HG03108 (cell line): ENCODE data around the gene ATG9B.
A peak's percentile ranks its signal among the peaks of the same experiment; 100 is the strongest.
"Not testable (repeated sequence)": the region's sequence is repeated elsewhere in the genome, so short reads cannot be mapped to it uniquely, and the experiment has no call there.

Source experiments
- ATAC-seq: cut with Tn5 transposase; IDR thresholded peaks from one replicate; pipeline ENCODE4 v1.9.1; 2021; ENCODE audit warnings: moderate library complexity; ENCODE audit not compliant: unreplicated experiment

The ATG9B gene

DNA sequence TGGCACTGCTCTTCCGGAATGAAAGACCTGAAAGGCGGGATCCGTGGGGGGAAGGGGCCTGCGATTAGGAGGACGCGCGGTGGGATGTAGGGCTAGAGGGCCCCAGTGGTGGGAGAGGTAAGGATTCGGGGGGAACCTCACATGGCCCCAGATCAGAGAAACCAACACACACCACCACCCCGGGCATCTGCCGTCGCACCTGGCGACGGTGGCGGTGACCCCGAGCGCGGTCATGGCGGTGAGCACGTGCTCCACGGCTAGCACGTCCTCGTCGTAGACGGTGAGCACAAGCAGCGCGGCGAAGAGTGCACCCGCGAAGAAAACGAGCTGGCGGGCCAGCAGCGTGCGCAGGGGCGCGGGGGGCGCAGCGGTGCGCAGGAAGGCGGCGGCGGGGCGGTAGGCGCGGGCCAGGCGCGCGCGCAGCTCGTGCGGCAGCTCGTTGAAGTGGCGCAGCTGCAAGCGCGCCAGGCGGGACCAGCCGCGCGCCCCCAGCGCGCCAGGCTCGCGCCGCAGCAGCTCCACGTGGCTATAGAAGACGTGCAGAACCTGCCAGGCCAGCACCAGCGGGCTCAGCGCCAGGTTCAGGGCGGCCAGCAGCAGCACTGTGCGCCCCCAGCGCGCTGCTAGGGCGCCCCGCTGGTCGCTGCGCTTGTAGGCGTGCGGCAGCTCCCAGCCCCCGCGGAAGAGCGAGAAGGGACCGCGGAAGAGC is 5.7 kb downstream of the ATG9B start:
- ATAC-seq = no peak

- ATAC-seq = peak; percentile 51
Measured at GRCh38 chr7:151017953-151018420, 6.3 kb downstream of the ATG9B start.

GRCh38 chr7:151017370-151017952 is 6.8 kb downstream of the ATG9B start:
- no peak for ATAC-seq

DNA sequence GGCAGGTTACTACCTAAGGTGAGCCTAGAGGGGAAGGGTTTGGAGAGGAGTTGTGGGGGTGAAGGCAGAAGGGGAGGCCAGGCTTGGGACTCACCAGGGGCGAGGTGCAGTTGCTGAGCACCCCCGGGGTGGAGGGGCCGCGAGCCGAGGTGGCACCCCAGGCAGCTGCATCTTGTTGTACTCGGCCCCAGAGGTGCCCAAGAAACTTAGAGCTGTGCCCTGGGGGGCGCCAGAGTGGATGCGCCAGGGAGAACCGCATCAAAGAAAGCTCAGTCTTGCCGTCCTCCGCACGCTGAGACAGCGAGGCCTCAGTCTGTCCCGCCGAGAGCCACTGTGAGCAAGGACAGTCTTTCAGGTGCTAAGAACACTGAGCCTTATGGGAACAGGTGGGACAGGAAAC is 7.4 kb downstream of the ATG9B start:
- no peak for ATAC-seq

DNA sequence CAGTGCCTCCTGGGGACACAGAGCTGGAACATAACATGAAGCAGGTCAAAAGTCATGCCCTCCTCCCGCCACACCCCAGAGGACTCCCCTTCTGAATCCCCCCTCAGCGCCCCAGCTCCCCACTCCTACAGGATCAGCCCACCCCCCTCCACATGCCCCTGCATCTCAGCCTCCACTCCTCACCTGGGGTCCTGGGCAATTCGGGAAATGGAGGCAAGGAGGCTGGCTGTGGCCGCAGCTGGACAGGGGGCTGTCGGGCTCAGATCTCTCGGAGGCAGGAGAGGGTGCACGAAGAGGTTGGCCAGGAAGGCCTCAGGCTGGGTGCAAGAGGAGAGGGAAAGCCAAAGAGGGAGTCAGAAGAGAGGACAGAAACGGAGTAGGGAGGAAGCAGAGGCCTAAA is 7.8 kb downstream of the ATG9B start:
- no peak for ATAC-seq

DNA sequence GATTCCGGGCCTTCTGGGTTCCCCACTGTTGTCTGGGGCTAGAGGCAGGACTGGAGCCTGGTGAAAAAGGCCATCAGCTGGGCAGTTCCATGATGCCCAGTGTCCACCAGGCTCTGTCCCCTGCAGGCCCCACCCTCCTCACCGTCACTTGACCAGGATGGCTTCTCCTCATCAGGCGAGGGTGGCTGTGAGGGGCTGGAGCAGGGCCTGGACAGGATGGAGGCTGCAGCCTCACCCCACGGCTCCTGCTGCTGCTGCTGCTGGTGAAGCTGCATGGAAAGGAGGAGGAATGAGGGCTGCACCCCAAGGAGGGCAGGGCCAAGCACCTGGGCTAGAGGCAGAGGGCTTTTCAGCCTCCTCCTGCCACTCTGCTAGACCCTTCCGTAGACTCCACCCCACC is 8.3 kb downstream of the ATG9B start:
- no peak for ATAC-seq

- no peak for ATAC-seq
Measured at GRCh38 chr7:151014950-151015349, 9.3 kb downstream of the ATG9B start.

- ATAC-seq = no peak
Measured at GRCh38 chr7:151013733-151014497, 10.4 kb downstream of the ATG9B start.

DNA sequence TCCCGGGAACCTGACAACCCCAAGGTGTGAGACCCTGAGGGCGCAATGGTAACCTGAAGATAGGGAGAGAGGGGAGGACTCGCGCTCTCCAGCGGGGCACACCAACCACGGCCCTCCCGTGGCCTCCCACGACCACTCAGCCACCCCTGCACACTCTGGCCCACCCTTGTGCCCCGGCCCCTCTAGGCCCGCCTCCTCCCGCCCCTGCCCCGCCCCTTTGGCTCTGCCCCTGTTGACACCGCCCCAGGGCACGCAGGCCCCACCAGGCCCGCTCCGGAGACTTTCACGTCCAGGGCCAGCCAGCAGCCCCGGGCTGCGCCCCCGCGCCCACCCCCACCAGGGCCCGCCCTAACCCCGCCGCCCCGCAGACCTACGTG is 10.9 kb downstream of the ATG9B start:
- ATAC-seq = no peak

- ATAC-seq = no peak
Measured at GRCh38 chr7:151012911-151013347, 11.4 kb downstream of the ATG9B start.

DNA sequence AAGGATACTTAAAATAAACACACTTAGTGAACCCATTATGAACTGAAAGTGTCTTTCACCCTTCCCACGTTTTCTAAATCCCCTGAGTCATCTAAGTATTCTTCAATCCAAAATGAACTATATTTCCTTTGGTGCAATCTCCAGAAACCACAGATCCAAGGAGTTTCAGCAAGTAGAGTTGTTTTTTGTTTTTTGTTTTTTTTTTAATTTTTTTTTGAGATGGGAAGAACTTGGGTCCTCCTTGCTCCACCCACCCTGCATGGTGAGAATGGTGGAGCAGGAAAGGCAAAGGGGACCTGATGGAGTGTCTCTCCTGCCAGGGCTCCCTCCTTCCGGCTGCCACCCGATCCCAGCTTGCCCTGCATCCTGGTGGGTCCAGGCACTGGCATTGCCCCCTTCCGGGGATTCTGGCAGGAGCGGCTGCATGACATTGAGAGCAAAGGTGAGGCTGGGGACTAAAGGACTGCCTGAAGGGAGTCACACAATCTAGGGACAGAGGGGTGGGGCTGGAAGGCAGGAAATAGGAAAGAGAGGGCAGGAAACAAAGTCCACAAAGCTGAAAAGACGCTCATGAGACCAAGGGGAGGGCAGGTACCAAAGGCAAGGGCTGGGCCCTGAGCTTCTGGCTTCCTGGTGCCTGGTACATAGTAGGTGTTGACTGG is 12.1 kb downstream of the ATG9B start:
- ATAC-seq = no peak

- ATAC-seq = not testable (repeated sequence)
Measured at GRCh38 chr7:151011616-151012015, 12.7 kb downstream of the ATG9B start.

GRCh38 chr7:151011097-151011409 is 13.2 kb downstream of the ATG9B start:
- ATAC-seq = no peak

DNA sequence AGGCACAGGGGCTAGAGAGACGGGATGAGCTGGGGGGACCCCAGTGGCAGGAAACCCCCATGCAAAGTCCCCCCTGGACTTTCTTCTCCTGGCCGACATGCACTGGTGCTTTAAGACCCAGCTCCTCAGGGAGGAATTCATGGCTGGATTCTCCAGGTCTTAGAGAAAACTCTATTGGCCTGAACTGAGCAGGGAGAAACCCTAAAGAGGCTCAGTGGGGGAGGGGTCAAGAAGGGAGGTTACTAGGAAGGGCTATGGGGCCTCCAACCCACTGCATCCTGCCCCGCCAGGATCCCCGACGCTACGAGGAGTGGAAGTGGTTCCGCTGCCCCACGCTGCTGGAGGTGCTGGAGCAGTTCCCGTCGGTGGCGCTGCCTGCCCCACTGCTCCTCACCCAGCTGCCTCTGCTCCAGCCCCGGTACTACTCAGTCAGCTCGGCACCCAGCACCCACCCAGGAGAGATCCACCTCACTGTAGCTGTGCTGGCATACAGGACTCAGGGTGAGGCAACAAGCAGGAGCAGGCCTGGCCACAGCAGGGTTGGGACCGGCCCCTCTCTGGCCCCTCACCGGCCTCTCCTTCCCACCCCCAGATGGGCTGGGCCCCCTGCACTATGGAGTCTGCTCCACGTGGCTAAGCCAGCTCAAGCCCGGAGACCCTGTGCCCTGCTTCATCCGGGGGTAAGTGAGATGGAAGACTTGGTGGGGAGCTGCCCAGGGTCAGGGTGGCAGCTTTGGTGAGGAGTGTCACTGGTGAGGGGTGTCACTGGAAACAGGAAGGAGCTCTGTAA is 13.8 kb downstream of the ATG9B start:
- no peak for ATAC-seq

- ATAC-seq = no peak
Measured at GRCh38 chr7:151010037-151010306, 14.3 kb downstream of the ATG9B start.

DNA sequence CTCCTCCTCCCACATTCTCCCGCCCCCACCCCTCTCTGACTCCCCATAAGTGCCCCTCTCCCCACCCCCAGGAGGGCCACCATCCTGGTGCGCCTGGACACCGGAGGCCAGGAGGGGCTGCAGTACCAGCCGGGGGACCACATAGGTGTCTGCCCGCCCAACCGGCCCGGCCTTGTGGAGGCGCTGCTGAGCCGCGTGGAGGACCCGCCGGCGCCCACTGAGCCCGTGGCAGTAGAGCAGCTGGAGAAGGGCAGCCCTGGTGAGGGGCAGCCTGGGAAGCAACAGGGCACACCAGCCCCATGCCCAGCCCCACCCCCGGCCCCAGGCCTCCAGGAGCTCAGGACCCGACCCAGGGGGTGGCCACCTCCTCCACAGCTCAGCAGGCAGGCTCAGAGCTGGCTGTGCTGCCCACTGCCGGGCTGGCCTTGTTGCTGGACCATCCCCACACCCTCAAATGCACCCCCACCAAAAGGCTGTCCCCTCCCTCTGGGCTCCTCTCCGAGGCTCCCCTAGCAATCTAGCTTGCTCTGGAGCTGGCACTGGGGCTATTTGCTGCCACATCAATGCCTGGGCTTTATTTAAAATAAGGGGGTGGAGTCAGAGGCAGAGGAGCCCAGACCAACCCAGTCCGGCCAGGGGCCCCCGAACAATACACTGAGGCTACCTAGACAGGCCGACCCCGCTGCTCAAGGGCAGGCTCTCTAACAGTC is 14.8 kb downstream of the ATG9B start:
- no peak for ATAC-seq

- peak; percentile 69 for ATAC-seq
Measured at GRCh38 chr7:151008511-151009323, 15.6 kb downstream of the ATG9B start.

GRCh38 chr7:151008143-151008510 is 16.2 kb downstream of the ATG9B start:
- ATAC-seq = no peak

DNA sequence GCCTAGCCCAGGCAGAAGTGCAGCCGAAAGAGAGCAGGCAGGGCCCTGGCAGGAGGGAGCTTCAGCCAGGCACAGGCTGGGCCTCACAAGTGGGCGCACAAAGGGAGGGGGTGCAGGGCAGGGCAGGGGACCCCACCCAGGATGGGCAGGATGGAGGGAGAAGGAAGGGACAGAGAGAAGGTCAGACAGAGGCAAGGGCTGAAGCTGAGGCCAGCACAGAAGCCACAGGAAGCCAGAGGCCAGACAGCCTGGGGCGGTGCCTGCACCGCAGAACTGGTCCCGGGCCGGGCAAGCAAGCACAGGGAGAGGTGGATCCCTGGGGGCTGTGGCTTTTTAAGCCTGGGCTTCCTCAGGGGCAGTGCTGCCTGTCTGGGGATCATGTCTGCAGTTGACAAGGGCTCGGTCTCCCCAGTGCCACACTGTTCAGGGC is 16.8 kb downstream of the ATG9B start:
- no peak for ATAC-seq
